Measurements from ENCODE around the gene STXBP6.

DNA sequence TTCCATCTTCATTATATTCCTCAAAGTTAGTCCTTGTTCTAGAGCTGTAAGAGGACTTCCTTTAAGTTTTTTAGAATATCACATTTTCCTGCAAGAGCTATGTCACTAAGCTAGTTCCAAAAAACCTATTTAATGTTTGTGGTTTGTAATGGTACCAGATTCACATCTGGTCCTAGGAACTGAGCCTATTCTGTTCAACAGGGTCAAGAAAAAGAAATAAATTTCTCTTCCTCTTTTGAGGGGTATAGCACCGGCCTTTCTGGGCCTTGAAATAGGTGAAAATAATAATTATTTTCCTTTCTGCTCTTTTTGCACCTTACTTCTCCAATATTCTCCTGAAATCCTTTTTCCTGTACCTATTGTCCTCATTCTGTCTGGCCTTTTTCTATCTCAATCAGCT, 3.6 kb upstream of the STXBP6 start:
- TF ChIP-seq, protein P1, sequence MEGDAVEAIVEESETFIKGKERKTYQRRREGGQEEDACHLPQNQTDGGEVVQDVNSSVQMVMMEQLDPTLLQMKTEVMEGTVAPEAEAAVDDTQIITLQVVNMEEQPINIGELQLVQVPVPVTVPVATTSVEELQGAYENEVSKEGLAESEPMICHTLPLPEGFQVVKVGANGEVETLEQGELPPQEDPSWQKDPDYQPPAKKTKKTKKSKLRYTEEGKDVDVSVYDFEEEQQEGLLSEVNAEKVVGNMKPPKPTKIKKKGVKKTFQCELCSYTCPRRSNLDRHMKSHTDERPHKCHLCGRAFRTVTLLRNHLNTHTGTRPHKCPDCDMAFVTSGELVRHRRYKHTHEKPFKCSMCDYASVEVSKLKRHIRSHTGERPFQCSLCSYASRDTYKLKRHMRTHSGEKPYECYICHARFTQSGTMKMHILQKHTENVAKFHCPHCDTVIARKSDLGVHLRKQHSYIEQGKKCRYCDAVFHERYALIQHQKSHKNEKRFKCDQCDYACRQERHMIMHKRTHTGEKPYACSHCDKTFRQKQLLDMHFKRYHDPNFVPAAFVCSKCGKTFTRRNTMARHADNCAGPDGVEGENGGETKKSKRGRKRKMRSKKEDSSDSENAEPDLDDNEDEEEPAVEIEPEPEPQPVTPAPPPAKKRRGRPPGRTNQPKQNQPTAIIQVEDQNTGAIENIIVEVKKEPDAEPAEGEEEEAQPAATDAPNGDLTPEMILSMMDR (IDR thresholded peaks at IDR 0.05; ENCODE audit: insufficient read depth, low read length, poor library complexity, severe bottlenecking): no peak
- TF ChIP-seq EZH2phosphoT487 (conservative IDR thresholded peaks at IDR 0.05; ENCODE audit: low read length): no peak

Measured in SU-DHL-6 (cell line).